GM18909 (cell line): ENCODE measurements around the gene NUTM2F.
"Not testable (repeated sequence)": the region's sequence is repeated elsewhere in the genome, so short reads cannot be mapped to it uniquely, and the experiment has no call there.

Experiments
- ATAC-seq: cut with Tn5 transposase; IDR thresholded peaks from one replicate; pipeline ENCODE4 v1.9.1; 2021; ENCODE audit warnings: mild to moderate bottlenecking; ENCODE audit not compliant: unreplicated experiment, poor library complexity

The NUTM2F gene

DNA sequence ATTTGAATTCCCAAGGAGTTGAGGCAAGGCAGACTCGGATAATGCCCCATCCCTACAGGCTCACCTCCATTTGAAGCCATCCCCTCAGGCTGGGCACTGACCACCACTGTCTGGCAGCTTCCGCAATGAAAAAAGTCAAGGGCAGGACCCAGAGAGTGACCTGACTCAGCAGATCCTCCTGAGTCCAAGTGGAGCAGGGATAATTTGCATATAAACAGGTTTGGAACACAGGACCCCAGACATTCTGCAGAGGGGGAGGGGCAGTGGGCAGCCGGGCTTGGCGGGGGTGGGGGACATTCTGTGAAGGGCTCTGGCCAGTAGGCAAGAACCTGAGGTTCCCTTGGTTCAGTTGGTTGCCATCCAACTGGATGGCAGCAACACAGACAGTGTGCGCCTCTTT is at the start of gene NUTM2F:
NUTM2F (minus strand) TSS at position 101 of the 400 bp plus-strand sequence; CDS start at position 80, 21 bp downstream.
- not testable (repeated sequence) for ATAC-seq

DNA sequence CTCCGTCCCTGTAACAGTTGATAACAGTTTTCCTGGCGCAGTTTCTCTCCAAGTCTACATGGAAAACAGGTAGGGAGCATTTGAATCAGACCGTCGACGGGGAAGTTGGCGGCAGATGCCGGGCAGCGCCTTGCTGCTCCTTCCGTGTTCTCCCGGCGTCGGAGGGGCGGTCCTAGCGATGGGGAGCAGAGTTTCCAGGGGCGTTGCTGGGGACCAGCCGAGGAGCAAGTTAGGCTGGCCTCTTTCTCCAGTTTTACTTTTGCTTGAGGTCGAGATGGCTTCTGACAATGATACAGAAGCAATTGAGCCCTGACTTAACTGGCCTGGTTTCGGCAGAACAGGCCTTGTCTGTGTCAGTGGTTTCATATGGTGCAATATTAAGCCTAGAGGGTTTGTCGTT is 46.8 kb upstream of the NUTM2F start:
- ATAC-seq: peak; percentile 61

- peak; percentile 93 for ATAC-seq
These were observed 46.0 kb upstream of the NUTM2F start for GRCh38 chr9:94374176-94375056.

DNA sequence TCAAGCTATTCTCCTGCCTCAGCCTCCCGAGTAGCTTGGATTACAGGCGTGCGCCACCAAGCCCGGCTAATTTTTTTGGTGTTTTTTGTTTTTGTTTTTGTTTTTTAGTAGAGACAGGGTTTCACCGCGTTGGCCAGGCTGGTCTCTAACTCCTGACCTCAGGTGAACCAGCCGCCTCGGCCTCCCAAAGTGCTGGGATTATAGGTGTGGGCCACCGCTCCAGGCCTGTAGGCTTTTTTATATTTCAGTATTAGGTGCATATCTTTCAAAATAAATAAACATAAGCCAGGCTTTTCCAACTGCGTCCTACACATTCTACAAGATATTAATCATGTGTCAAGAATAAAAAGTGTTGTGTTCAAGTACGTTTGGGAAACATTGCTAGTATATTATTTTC is 45.3 kb upstream of the NUTM2F start:
- not testable (repeated sequence) for ATAC-seq

GRCh38 chr9:94370266-94370665 is 41.8 kb upstream of the NUTM2F start:
- not testable (repeated sequence) for ATAC-seq

GRCh38 chr9:94364093-94364614 is 35.7 kb upstream of the NUTM2F start:
- not testable (repeated sequence) for ATAC-seq

DNA sequence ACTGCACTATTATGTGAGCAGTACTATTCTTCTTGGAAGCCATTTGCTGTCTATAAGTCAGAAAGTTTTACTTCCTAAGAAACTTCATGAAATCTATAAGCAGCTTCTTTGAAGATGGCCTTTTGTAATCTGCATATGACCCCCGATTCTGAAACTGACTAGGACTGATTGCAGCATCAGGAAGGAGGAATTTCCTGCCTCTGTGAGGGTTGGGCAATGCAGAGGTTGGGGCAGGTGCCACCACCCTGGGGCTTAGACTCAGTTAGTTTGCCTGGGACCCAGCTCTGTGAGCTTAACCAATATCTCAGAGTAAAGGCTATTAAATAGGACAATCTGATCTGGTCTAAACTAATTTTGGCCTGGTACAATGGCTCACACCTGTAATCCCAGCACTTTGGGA is 28.7 kb upstream of the NUTM2F start:
- ATAC-seq: not testable (repeated sequence)

DNA sequence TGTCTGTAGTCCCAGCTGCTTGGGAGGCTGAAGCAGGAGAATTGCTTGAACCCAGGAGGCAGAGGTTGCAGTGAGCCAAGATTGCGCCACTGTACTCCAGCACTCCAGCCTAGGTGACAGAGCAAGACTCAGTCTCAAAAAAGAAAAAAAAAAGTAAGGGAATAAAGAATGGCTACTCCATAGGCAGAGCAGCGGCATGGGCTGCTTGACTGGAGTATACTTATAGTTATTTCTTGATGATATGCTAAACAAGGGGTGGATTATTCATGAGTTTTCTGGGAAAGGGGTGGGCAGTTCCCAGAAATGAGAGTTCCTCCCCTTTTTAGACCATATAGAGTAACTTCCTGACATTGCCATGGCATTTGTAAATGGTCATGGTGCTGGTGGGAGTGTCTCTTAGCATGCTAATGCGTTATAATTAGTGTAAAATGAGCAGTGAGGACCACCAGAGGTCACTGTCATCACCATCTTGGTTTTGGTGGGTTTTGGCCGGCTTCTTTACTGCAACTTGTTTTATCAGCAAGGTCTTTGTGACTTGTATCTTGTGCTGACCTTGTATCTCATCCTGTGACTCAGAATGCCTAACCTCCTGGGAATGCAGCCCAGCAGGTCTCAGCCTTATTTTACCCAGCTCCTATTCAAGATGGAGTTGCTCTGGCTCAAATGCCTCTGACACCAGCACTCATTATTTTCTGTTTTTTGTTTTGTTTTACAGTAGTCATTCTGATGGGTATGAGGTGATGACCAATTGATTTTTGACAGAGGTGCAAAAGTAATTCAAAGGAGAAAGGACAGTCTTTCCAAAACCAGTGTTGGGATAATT is 23.7 kb upstream of the NUTM2F start:
- ATAC-seq: not testable (repeated sequence)

DNA sequence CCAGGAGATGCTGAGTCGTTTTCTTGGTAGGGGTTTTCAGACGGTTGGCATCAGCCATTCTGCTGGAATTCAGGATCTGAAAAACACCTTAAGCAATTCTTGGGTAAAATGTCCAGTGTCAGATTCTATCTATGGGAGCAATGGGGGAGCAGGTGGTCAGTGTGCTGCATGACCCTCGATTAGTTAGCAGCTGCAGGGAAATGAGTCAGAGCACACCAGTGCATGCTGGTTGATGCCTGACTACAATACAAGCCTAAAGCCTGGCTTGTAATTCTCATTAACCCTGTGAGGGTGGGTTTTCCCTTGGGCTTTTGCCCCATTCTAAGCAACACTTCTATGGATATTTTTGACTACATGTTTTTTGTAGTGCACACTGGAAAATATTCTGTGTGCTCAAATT is 20.3 kb upstream of the NUTM2F start:
- ATAC-seq: not testable (repeated sequence)

GRCh38 chr9:94347451-94347850 is 19.0 kb upstream of the NUTM2F start:
- not testable (repeated sequence) for ATAC-seq

GRCh38 chr9:94341703-94342102 is 13.3 kb upstream of the NUTM2F start:
- ATAC-seq: not testable (repeated sequence)

GRCh38 chr9:94340750-94341149 is 12.3 kb upstream of the NUTM2F start:
- ATAC-seq: not testable (repeated sequence)

DNA sequence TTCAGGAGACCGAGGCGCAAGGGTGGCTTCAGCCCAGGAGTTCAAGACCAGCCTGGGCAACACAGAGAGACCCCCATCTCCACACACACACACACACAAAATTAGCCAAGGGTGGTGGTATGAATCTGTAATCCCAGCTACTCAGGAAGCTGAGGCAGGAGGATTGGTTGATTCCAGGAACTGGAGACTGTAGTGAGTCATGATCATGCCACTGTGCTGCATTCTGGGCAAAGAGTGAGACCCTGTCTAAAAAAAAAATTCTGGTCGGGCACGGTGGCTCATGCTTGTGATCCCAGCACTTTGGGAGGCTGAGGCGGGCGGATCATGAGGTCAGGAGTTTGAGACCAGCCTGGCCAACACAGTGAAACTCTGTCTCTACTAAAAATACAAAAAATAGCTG is 11.2 kb upstream of the NUTM2F start:
- ATAC-seq: not testable (repeated sequence)

- ATAC-seq: not testable (repeated sequence)
These were observed 10.3 kb upstream of the NUTM2F start for GRCh38 chr9:94338723-94339122.

DNA sequence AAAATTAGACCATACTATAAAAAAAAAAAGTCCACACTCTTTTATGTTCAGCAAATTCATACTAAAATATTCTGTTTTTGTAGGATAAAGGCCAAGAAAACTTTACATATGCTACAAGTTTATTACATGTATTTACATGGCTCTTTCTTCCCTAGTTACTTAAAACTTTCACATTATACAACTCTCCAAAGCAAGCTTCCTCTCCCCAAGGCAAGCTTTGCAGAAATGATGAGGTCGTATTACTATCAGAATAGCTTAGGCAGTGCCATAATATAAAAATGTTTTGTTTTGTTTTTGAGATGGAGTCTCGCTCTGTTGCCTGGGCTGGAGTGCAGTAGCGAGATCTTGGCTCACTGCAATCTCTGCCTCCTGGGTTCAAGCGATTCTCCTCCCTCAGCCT is 8.0 kb upstream of the NUTM2F start:
- not testable (repeated sequence) for ATAC-seq

- not testable (repeated sequence) for ATAC-seq
These were observed 2.9 kb downstream of the NUTM2F start for GRCh38 chr9:94325583-94325982.

- ATAC-seq: not testable (repeated sequence)
These were observed 5.2 kb downstream of the NUTM2F start for GRCh38 chr9:94323153-94323798.

DNA sequence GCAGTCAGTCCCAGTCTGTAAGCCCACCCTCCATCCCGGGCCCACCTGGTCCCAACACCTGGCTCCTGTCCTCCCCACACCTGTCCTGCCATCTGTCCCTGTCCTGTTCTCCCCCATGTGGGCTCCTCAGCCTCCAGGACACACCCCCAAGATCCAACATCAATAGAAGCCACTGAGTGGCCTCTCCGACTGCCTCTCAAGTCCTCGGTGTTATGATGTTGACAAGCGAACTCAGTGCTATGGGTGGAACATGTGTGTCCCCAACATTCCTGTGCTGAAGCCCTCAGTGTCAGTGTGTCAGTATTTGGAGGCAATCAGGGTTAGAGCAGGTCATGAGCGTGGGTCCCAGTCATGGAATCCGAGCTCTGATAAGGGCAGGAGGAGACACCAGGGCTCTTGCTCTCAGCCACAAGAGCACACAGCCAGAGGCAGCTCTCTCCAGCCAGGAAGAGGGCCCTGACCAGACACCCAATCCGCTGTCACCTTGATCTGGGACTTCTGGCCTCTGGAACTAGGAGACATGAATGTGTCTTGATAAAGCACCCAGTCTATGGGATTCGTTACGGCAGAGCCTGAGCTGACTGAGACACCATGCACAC is 6.0 kb downstream of the NUTM2F start:
- ATAC-seq: not testable (repeated sequence)

GRCh38 chr9:94317949-94318657 is 10.3 kb downstream of the NUTM2F start:
- ATAC-seq: not testable (repeated sequence)
